KBM-7 (cell line): ENCODE measurements around the gene EIF4E2.

Source experiments
- DNase-seq: peaks from one replicate; pipeline ENCODE4 v3.0.0-alpha.2; 2015
- in situ Hi-C: fragments of 300-500 bp; cut with MboI; formaldehyde crosslinking; loops from 2 replicates; pipeline ENCODE4 v1.14.3; 2020; ENCODE audit warnings: low sequenced_read_pairs, low pct_unique_long_range_greater_than_20kb, mixed read lengths

EIF4E2 gene

GRCh38 chr2:232584238-232584637 is 33.7 kb downstream of the EIF4E2 start:
- DNase-seq, result no peak
- in situ Hi-C loops, result no loop called here

GRCh38 chr2:232586943-232587505 is 36.5 kb downstream of the EIF4E2 start:
- in situ Hi-C loops, result no loop called here
- DNase-seq, result peak; percentile 18

- peak; percentile 29 for DNase-seq
- in situ Hi-C loops, result no loop called here
Measured at GRCh38 chr2:232587512-232587911, 37.0 kb downstream of the EIF4E2 start.

GRCh38 chr2:232588031-232588430 is 37.5 kb downstream of the EIF4E2 start:
- in situ Hi-C loops, result no loop called here

GRCh38 chr2:232588680-232589585 is 38.4 kb downstream of the EIF4E2 start:
- no peak for DNase-seq
- in situ Hi-C loops, result no loop called here

More at GRCh38 chr2:232588031-232588430, 37.5 kb downstream of the EIF4E2 start:
- DNase-seq, result no peak

GRCh38 chr2:232592772-232593395 is 42.4 kb downstream of the EIF4E2 start:
- no peak for DNase-seq
- in situ Hi-C loops, result no loop called here

GRCh38 chr2:232593982-232594381 is 43.5 kb downstream of the EIF4E2 start:
- in situ Hi-C loops, result no loop called here
- no peak for DNase-seq

- in situ Hi-C loops, result no loop called here
- no peak for DNase-seq
Measured at GRCh38 chr2:232597362-232598079, 47.0 kb downstream of the EIF4E2 start.

GRCh38 chr2:232598293-232598692 is 47.8 kb downstream of the EIF4E2 start:
- DNase-seq, result no peak
- in situ Hi-C loops, result no loop called here

GRCh38 chr2:232600053-232600773 is 49.7 kb downstream of the EIF4E2 start:
- no peak for DNase-seq
- in situ Hi-C loops, result no loop called here

- no peak for DNase-seq
- in situ Hi-C loops, result no loop called here
Measured at GRCh38 chr2:232603283-232603682, 52.8 kb downstream of the EIF4E2 start.

GRCh38 chr2:232604535-232604934 is 54.0 kb downstream of the EIF4E2 start:
- no peak for DNase-seq
- in situ Hi-C loops, result no loop called here

GRCh38 chr2:232607011-232607410 is 56.5 kb downstream of the EIF4E2 start:
- in situ Hi-C loops, result no loop called here

GRCh38 chr2:232609607-232610006 is 59.1 kb downstream of the EIF4E2 start:
- DNase-seq, result no peak
- in situ Hi-C loops, result no loop called here

More at GRCh38 chr2:232607011-232607410, 56.5 kb downstream of the EIF4E2 start:
- DNase-seq, result no peak

GRCh38 chr2:232610081-232610480 is 59.6 kb downstream of the EIF4E2 start:
- in situ Hi-C loops, result no loop called here
- no peak for DNase-seq

- in situ Hi-C loops, result no loop called here
- DNase-seq, result no peak
Measured at GRCh38 chr2:232611061-232611460, 60.6 kb downstream of the EIF4E2 start.

GRCh38 chr2:232611559-232612218 is 61.2 kb downstream of the EIF4E2 start:
- in situ Hi-C loops, result no loop called here
- DNase-seq, result peak; percentile 73

- in situ Hi-C loops, result no loop called here
- no peak for DNase-seq
Measured at GRCh38 chr2:232613538-232614134, 63.1 kb downstream of the EIF4E2 start.
